Nephron progenitor cell (in vitro differentiated cells): Measurements from ENCODE around the gene DNAJC18.

ENCODE experiments used
- DNase-seq: peaks from one replicate; pipeline ENCODE4 v3.0.0; 2021
- H3K27ac Mint-ChIP-seq: 2 replicates; pipeline ENCODE4 v1.8.0; 2021; ENCODE audit warnings: mild to moderate bottlenecking, moderate library complexity, mixed read lengths
- H3K27me3 Mint-ChIP-seq: 2 replicates; pipeline ENCODE4 v1.8.0; 2021; ENCODE audit warnings: mild to moderate bottlenecking, low read depth, mixed read lengths; ENCODE audit not compliant: poor library complexity
- H3K36me3 Mint-ChIP-seq: 2 replicates; pipeline ENCODE4 v1.8.0; 2021; ENCODE audit warnings: low read depth, mixed read lengths
- H3K4me1 Mint-ChIP-seq: 2 replicates; pipeline ENCODE4 v1.8.0; 2021; ENCODE audit warnings: mixed read lengths
- H3K4me3 Mint-ChIP-seq: 2 replicates; pipeline ENCODE4 v1.8.0; 2021; ENCODE audit warnings: mild to moderate bottlenecking, moderate library complexity, mixed read lengths
- H3K9me3 Mint-ChIP-seq: 2 replicates; pipeline ENCODE4 v1.8.0; 2021; ENCODE audit warnings: mild to moderate bottlenecking, moderate library complexity, mixed read lengths
- CTCF ChIP-seq: fragments of 200-600 bp; sonication (generic); IDR thresholded peaks from 2 replicates; pipeline ENCODE4 v1.5.0; 2021; ENCODE audit warnings: antibody characterized with exemption

DNAJC18 gene

GRCh38 chr5:139399501-139400121 is 39.7 kb downstream of the DNAJC18 start:
- peaks cover 19% of the 10 kb centered on the region for H3K4me1 Mint-ChIP-seq
- H3K27me3 Mint-ChIP-seq = peaks cover 39% of the 10 kb centered on the region
- no peak for DNase-seq
- TF ChIP-seq CTCF = no peak
- H3K27ac Mint-ChIP-seq = no peak overlapping the region
- peaks cover 27% of the 10 kb centered on the region for H3K36me3 Mint-ChIP-seq
- H3K4me3 Mint-ChIP-seq = no peak overlapping the region
- no peaks in the 10 kb centered on the region for H3K9me3 Mint-ChIP-seq

- no peak for DNase-seq
- Mint-ChIP-seq H3K27ac (no peak overlapping the region), H3K4me1 (peaks cover 6% of the 10 kb centered on the region), H3K9me3 (no peaks in the 10 kb centered on the region), H3K27me3 (peaks cover 50% of the 10 kb centered on the region), H3K4me3 (no peak overlapping the region), H3K36me3 (peaks cover 27% of the 10 kb centered on the region)
- no peak for TF ChIP-seq CTCF
These were observed 41.4 kb downstream of the DNAJC18 start for GRCh38 chr5:139397921-139398320.

- no peak overlapping the region for H3K4me3 Mint-ChIP-seq
- no peak for DNase-seq
- H3K27ac Mint-ChIP-seq = no peak overlapping the region
- peaks cover 58% of the 10 kb centered on the region for H3K27me3 Mint-ChIP-seq
- peaks cover 1% of the 10 kb centered on the region for H3K4me1 Mint-ChIP-seq
- peaks cover 27% of the 10 kb centered on the region for H3K36me3 Mint-ChIP-seq
- no peaks in the 10 kb centered on the region for H3K9me3 Mint-ChIP-seq
- TF ChIP-seq CTCF = no peak
These were observed 42.6 kb downstream of the DNAJC18 start for GRCh38 chr5:139396691-139397090.

- peaks cover 6% of the 10 kb centered on the region for H3K4me1 Mint-ChIP-seq
- no peak for DNase-seq
- peaks cover 27% of the 10 kb centered on the region for H3K36me3 Mint-ChIP-seq
- no peak for TF ChIP-seq CTCF
- peaks cover 64% of the 10 kb centered on the region for H3K27me3 Mint-ChIP-seq
- H3K4me3 Mint-ChIP-seq = peak overlapping the region; percentile 18
- no peaks in the 10 kb centered on the region for H3K9me3 Mint-ChIP-seq
- no peak overlapping the region for H3K27ac Mint-ChIP-seq
These were observed 43.3 kb downstream of the DNAJC18 start for GRCh38 chr5:139395844-139396640.

- Mint-ChIP-seq H3K27ac (no peak within 1 kb of the TSS), H3K9me3 (no peaks in the 10 kb centered on the region), H3K36me3 (peaks cover 27% of the 10 kb centered on the region), H3K27me3 (peaks cover 68% of the 10 kb centered on the region), H3K4me3 (peak within 1 kb of the TSS; percentile 81), H3K4me1 (peaks cover 11% of the 10 kb centered on the region)
- TF ChIP-seq CTCF = no peak
- DNase-seq = peak; percentile 41
These were observed 44.4 kb downstream of the DNAJC18 start, which contains the start of gene PROB1 for GRCh38 chr5:139394654-139395566. Gene PROB1, minus strand, starts transcription at chr5:139395104. Its CDS starts 23 bp downstream, at chr5:139395081.
